Upper lobe of left lung (tissue), 6 donors: ENCODE results near the gene PHF20. TPM values are rescaled to one million over a fixed set of nuclear protein-coding genes. Genes with fewer than 3 reads are reported as not detected.

Source experiments
- ATAC-seq, 2 donors: fragments of 200-7000 bp; cut with Tn5 transposase; one replicate each; pipeline ENCODE4 v1.9.1; 2022; ENCODE audit warnings: mild to moderate bottlenecking in 2 of 2, moderate library complexity in 2 of 2; ENCODE audit not compliant: low FRiP score in 2 of 2
- DNase-seq, 2 donors: peaks; one replicate each; pipeline ENCODE4 v3.0.0-alpha.2; 2019 to 2020
- H3K27ac ChIP-seq, 4 donors: fragments of 200-600 bp; sonication (generic); one replicate each; pipeline ENCODE4 v1.5.1; 2016 to 2019
- H3K27me3 ChIP-seq, 4 donors: fragments of 200-600 bp; sonication (generic); one replicate each; pipeline ENCODE4 v1.5.1; 2017 to 2019
- H3K36me3 ChIP-seq, 4 donors: fragments of 200-600 bp; sonication (generic); one replicate each; pipeline ENCODE4 v1.5.1; 2016 to 2019
- H3K4me1 ChIP-seq, 4 donors: fragments of 200-600 bp; sonication (generic); one replicate each; pipeline ENCODE4 v1.5.1; 2018 to 2019
- H3K4me3 ChIP-seq, 4 donors: fragments of 200-600 bp; sonication (generic); one replicate each; pipeline ENCODE4 v1.5.1; 2017 to 2019; ENCODE audit warnings: mild to moderate bottlenecking in 2 of 4, moderate library complexity in 1 of 4
- H3K9me3 ChIP-seq, 4 donors: fragments of 200-600 bp; sonication (generic); one replicate each; pipeline ENCODE4 v1.5.1; 2018 to 2019
- CTCF ChIP-seq, 6 experiments: fragments of 450-650 bp in 4 of 6; fragments of 200-600 bp in 2 of 6; sonication (generic) in 2 of 6; IDR thresholded peaks; one replicate each; pipeline ENCODE4 v1.5.1; 2016 to 2019; ENCODE audit warnings: antibody characterized with exemption in 6 of 6
- EP300 ChIP-seq, 4 donors: sonication (generic); formaldehyde crosslinking; IDR thresholded peaks; one replicate each; pipeline ENCODE4 v1.5.1; 2017; ENCODE audit warnings: antibody characterized with exemption in 4 of 4, control low read depth in 2 of 4
- POLR2A ChIP-seq, 4 donors: fragments of 450-650 bp; IDR thresholded peaks; one replicate each; pipeline ENCODE4 v1.5.1; 2016 to 2017; ENCODE audit warnings: antibody characterized with exemption in 4 of 4, mild to moderate bottlenecking in 2 of 4
- POLR2AphosphoS5 ChIP-seq, 2 donors: sonication (generic); formaldehyde crosslinking; IDR thresholded peaks; one replicate each; pipeline ENCODE4 v1.5.1; 2017; ENCODE audit warnings: antibody characterized with exemption in 2 of 2
- WGBS, 2 donors: methylation state at CpG; one replicate each; pipeline ENCODE4 v1.1.5; 2017 to 2018; 5-methylcytosine and 5-hydroxymethylcytosine counted together
- total RNA-seq, 6 donors: library from RNA; depleted of rRNA in 4 of 6; stranded (reverse); fragments of >200 nt in 4 of 6; gene quantifications; one replicate each; pipeline versions ENCODE4 v1.1.0 to v1.2.1, GENCODE V29; 2016 to 2021
- donor health status: DM: no; HTN: no; CAD: no; lungs with moderate emphysema.
- donor health status: DM: no; HTN: yes; CAD: no; lungs with severe emphysema.

PHF20 gene
- total RNA-seq, 6 donors from 2014 or later = 29.9 to 65.9 (median 42.5) TPM

- H3K4me1 ChIP-seq = peaks cover 44 to 50% (median 46%) of the 10 kb centered on the region in 4 donors
- no peak overlapping the region for H3K4me3 ChIP-seq
- H3K27me3 ChIP-seq = no peaks in the 10 kb centered on the region
- WGBS, 2 donors = 57 to 59% methylated on average over 4 of the region's 4 CpGs
- no peak for DNase-seq
- ATAC-seq = no peak
- no peaks in the 10 kb centered on the region for H3K9me3 ChIP-seq
- TF ChIP-seq POLR2A (IDR thresholded peaks at IDR 0.05) (no peak), EP300 (IDR thresholded peaks at IDR 0.05) (no peak), CTCF (IDR thresholded peaks at IDR 0.05) (no peak), POLR2AphosphoS5 (IDR thresholded peaks at IDR 0.05) (no peak)
- H3K27ac ChIP-seq = peak overlapping the region; percentile 89 to 98 (median 91)
- no peaks in the 10 kb centered on the region for H3K36me3 ChIP-seq
Observed at GRCh38 chr20:35766843-35767242, 5.0 kb upstream of the PHF20 start.

- peak in 1 of 2 donors; percentile 86 for DNase-seq
- H3K27me3 ChIP-seq = no peaks in the 10 kb centered on the region
- H3K36me3 ChIP-seq = no peaks in the 10 kb centered on the region
- no peaks in the 10 kb centered on the region for H3K9me3 ChIP-seq
- peaks cover 48 to 55% (median 50%) of the 10 kb centered on the region in 4 donors for H3K4me1 ChIP-seq
- H3K27ac ChIP-seq = peak overlapping the region; percentile 89 to 98 (median 91)
- ATAC-seq = peak; percentile 31 to 41
- TF ChIP-seq POLR2A (IDR thresholded peaks at IDR 0.05) (peak in 2 of 4 donors; percentile 41 to 72), CTCF (IDR thresholded peaks at IDR 0.05) (no peak), EP300 (IDR thresholded peaks at IDR 0.05) (peak in 2 of 4 donors; percentile 4 to 32), POLR2AphosphoS5 (IDR thresholded peaks at IDR 0.05) (peak; percentile 83 to 90)
- WGBS, 2 donors = 30 to 41% methylated on average over 12 of the region's 12 CpGs
- H3K4me3 ChIP-seq = no peak overlapping the region
Observed at GRCh38 chr20:35767683-35768481, 3.9 kb upstream of the PHF20 start.

GRCh38 chr20:35768731-35769664, 2.8 kb upstream of the PHF20 start:
- 34 to 42% methylated on average over 5 of the region's 5 CpGs for WGBS, 2 donors
- no peaks in the 10 kb centered on the region for H3K36me3 ChIP-seq
- peak overlapping the region; percentile 89 to 98 (median 91) for H3K27ac ChIP-seq
- peak in 1 of 2 donors; percentile 97 for DNase-seq
- peak; percentile 81 to 84 for ATAC-seq
- no peaks in the 10 kb centered on the region for H3K9me3 ChIP-seq
- TF ChIP-seq CTCF (IDR thresholded peaks at IDR 0.05) (no peak), EP300 (IDR thresholded peaks at IDR 0.05) (peak in 1 of 4 donors; percentile 77), POLR2A (IDR thresholded peaks at IDR 0.05) (peak in 3 of 4 donors; percentile 72 to 87 (median 82)), POLR2AphosphoS5 (IDR thresholded peaks at IDR 0.05) (peak; percentile 97 to 98)
- no peaks in the 10 kb centered on the region for H3K27me3 ChIP-seq
- H3K4me3 ChIP-seq = no peak overlapping the region
- H3K4me1 ChIP-seq = peaks cover 57 to 66% (median 61%) of the 10 kb centered on the region in 4 donors

- Histone ChIP-seq H3K27me3 (no peaks in the 10 kb centered on the region), H3K9me3 (no peaks in the 10 kb centered on the region), H3K4me3 (peak overlapping the region in 3 of 4 donors; percentile 62 to 82 (median 70)), H3K36me3 (peaks cover 0 to 8% (median 0%) of the 10 kb centered on the region in 4 donors), H3K27ac (peak overlapping the region; percentile 89 to 98 (median 93)), H3K4me1 (peaks cover 63 to 84% (median 71%) of the 10 kb centered on the region in 4 donors)
- TF ChIP-seq EP300 (IDR thresholded peaks at IDR 0.05) (no peak), POLR2A (IDR thresholded peaks at IDR 0.05) (no peak), POLR2AphosphoS5 (IDR thresholded peaks at IDR 0.05) (no peak), CTCF (IDR thresholded peaks at IDR 0.05) (no peak)
- DNase-seq (no peak), ATAC-seq (no peak)
- WGBS, 2 donors = 76 to 84% methylated on average over 9 of the region's 9 CpGs
Observed at GRCh38 chr20:35771367-35771688, 487 bp upstream of the PHF20 start.
